Liver (tissue), 3 donors: Measurements from ENCODE around the gene DNASE2B.

Experiments
- CTCF ChIP-seq: fragments of 150-350 bp; IDR thresholded peaks from 2 replicates; pipeline ENCODE4 v1.5.1; 2017; ENCODE audit warnings: improper control_type of control experiment, low read depth, low read length; ENCODE audit not compliant: missing input control
- FOXA1 ChIP-seq: IDR thresholded peaks from 2 replicates; pipeline ENCODE4 v1.6.1; 2016; ENCODE audit warnings: antibody characterized with exemption
- GABPA ChIP-seq, 2 donors: IDR thresholded peaks in 1 of 2; conservative IDR thresholded peaks in 1 of 2; 2 replicates each; pipeline ENCODE4 v1.6.1; 2016; ENCODE audit warnings: antibody characterized with exemption in 2 of 2, mild to moderate bottlenecking in 1 of 2, moderate library complexity in 1 of 2
- HNF4G ChIP-seq: IDR thresholded peaks from 2 replicates; pipeline ENCODE4 v1.6.1; 2016; ENCODE audit warnings: antibody characterized with exemption
- JUND ChIP-seq, 2 donors: IDR thresholded peaks; 2 replicates each; pipeline ENCODE4 v1.6.1; 2016; ENCODE audit warnings: antibody characterized with exemption in 2 of 2
- MAX ChIP-seq: IDR thresholded peaks from 2 replicates; pipeline ENCODE4 v1.6.1; 2016; ENCODE audit warnings: antibody characterized with exemption
- RAD21 ChIP-seq, 2 donors: IDR thresholded peaks; 2 replicates each; pipeline ENCODE4 v1.6.1; 2016; ENCODE audit warnings: antibody characterized with exemption in 2 of 2, mild to moderate bottlenecking in 2 of 2
- RXRA ChIP-seq, 2 donors: IDR thresholded peaks; 2 replicates each; pipeline ENCODE4 v1.6.1; 2017 to 2018; ENCODE audit warnings: antibody characterized with exemption in 2 of 2, mild to moderate bottlenecking in 1 of 2
- SP1 ChIP-seq: IDR thresholded peaks from 2 replicates; pipeline ENCODE4 v1.6.1; 2018; ENCODE audit warnings: antibody characterized with exemption, mild to moderate bottlenecking
- TAF1 ChIP-seq: conservative IDR thresholded peaks from 2 replicates; pipeline ENCODE4 v1.6.1; 2016; ENCODE audit warnings: antibody characterized with exemption, mild to moderate bottlenecking
- YY1 ChIP-seq: IDR thresholded peaks from 2 replicates; pipeline ENCODE4 v1.6.1; 2016; ENCODE audit warnings: antibody characterized with exemption, mild to moderate bottlenecking
- ZBTB33 ChIP-seq: IDR thresholded peaks from 2 replicates; pipeline ENCODE4 v1.6.1; 2016; ENCODE audit warnings: antibody characterized with exemption
- TF ChIP-seq, protein P1 (sequence below): IDR thresholded peaks from 2 replicates; pipeline ENCODE4 v1.6.1; 2016; ENCODE audit warnings: antibody characterized with exemption, mild to moderate bottlenecking
- TF ChIP-seq, protein P2 (sequence below): IDR thresholded peaks from 2 replicates; pipeline ENCODE4 v1.6.1; 2016; ENCODE audit warnings: antibody characterized with exemption
- donor health status: healthy.
- donor health status: healthy.

DNA sequence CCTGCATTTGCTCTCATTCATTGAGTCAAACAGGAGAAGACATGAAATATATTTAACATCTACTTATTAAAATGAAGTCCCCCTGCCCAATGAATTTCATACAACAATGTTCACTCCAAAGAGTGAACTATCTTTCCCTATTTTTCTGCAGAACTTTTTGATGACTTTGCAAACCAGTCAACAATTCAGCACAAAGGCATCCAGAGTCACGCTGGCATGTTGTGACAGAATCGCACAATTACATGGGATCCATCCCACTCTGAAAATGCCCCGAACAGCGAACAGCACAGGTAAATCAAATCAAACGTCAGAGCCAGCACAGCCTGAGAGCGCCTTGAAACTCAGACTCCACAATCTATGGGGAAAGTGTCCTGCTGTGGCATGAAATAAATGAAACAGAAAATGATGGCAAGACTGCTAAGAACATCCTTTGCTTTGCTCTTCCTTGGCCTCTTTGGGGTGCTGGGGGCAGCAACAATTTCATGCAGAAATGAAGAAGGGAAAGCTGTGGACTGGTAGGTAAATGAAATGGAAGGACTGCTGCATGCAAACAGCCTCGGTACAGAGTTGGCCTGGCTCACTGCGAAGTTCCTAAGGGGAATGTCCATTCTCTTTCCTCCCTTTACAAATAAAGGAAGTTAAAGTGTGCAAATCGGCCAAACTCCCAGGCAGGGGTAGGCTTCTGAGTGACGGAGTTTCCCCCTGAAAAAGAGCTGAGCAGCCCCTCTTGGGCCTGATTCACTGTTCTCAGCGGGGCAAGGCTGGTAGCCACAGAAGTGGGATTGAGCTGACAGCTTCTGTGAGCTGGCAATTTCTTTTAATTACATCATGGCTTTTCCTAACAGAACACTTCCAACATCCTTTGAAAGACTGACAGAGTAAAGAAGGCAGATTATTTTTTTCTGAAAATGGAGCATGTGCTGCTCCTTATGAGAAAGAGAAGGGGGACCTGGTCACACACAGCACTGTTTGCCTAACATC lies at the start of gene DNASE2B:
- TF ChIP-seq YY1 (no peak), CTCF (no peak), JUND (IDR thresholded peaks at IDR 0.05) (no peak), RAD21 (IDR thresholded peaks at IDR 0.05) (no peak), SP1 (no peak), RXRA (IDR thresholded peaks at IDR 0.05) (no peak), HNF4G (no peak), GABPA (IDR thresholded peaks at IDR 0.05 in 1 of 2, conservative IDR thresholded peaks at IDR 0.05 in 1 of 2) (no peak), MAX (no peak), TAF1 (no peak), FOXA1 (no peak), ZBTB33 (no peak)
- TF ChIP-seq, protein P1, sequence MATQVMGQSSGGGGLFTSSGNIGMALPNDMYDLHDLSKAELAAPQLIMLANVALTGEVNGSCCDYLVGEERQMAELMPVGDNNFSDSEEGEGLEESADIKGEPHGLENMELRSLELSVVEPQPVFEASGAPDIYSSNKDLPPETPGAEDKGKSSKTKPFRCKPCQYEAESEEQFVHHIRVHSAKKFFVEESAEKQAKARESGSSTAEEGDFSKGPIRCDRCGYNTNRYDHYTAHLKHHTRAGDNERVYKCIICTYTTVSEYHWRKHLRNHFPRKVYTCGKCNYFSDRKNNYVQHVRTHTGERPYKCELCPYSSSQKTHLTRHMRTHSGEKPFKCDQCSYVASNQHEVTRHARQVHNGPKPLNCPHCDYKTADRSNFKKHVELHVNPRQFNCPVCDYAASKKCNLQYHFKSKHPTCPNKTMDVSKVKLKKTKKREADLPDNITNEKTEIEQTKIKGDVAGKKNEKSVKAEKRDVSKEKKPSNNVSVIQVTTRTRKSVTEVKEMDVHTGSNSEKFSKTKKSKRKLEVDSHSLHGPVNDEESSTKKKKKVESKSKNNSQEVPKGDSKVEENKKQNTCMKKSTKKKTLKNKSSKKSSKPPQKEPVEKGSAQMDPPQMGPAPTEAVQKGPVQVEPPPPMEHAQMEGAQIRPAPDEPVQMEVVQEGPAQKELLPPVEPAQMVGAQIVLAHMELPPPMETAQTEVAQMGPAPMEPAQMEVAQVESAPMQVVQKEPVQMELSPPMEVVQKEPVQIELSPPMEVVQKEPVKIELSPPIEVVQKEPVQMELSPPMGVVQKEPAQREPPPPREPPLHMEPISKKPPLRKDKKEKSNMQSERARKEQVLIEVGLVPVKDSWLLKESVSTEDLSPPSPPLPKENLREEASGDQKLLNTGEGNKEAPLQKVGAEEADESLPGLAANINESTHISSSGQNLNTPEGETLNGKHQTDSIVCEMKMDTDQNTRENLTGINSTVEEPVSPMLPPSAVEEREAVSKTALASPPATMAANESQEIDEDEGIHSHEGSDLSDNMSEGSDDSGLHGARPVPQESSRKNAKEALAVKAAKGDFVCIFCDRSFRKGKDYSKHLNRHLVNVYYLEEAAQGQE = no peak
- TF ChIP-seq, protein P2, sequence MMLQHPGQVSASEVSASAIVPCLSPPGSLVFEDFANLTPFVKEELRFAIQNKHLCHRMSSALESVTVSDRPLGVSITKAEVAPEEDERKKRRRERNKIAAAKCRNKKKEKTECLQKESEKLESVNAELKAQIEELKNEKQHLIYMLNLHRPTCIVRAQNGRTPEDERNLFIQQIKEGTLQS = no peak
